Ishikawa (cell line): ENCODE data around the gene PTCD3.

Source experiments
- CEBPB ChIP-seq: IDR thresholded peaks from 2 replicates; pipeline ENCODE4 v1.6.1; 2012
- CREB1 ChIP-seq: IDR thresholded peaks from 2 replicates; pipeline ENCODE4 v1.6.1; 2012; ENCODE audit warnings: low read depth
- EGR1 ChIP-seq: IDR thresholded peaks from 2 replicates; pipeline ENCODE4 v1.6.1; 2012
- EP300 ChIP-seq: IDR thresholded peaks from 2 replicates; pipeline ENCODE4 v1.6.1; 2012; ENCODE audit warnings: borderline replicate concordance
- FOXM1 ChIP-seq: IDR thresholded peaks from 2 replicates; pipeline ENCODE4 v1.6.1; 2012; ENCODE audit warnings: low read depth, borderline replicate concordance
- MAX ChIP-seq: IDR thresholded peaks from 2 replicates; pipeline ENCODE4 v1.6.1; 2012
- NFIC ChIP-seq: IDR thresholded peaks from 2 replicates; pipeline ENCODE4 v1.6.1; 2012
- RAD21 ChIP-seq: IDR thresholded peaks from 2 replicates; pipeline ENCODE4 v1.6.1; 2012; ENCODE audit warnings: low read depth
- REST ChIP-seq: IDR thresholded peaks from 2 replicates; pipeline ENCODE4 v1.6.1; 2012; ENCODE audit warnings: low read depth, mild to moderate bottlenecking
- TAF1 ChIP-seq: IDR thresholded peaks from 2 replicates; pipeline ENCODE4 v1.6.1; 2012; ENCODE audit warnings: low read depth, mild to moderate bottlenecking
- TCF12 ChIP-seq: IDR thresholded peaks from 2 replicates; pipeline ENCODE4 v1.6.1; 2012; ENCODE audit warnings: low read depth
- TEAD4 ChIP-seq: IDR thresholded peaks from 2 replicates; pipeline ENCODE4 v1.6.1; 2012
- USF1 ChIP-seq: IDR thresholded peaks from 2 replicates; pipeline ENCODE4 v1.6.1; 2012
- YY1 ChIP-seq: IDR thresholded peaks from 2 replicates; pipeline ENCODE4 v1.6.1; 2012; ENCODE audit warnings: low read depth
- ZBTB7A ChIP-seq: IDR thresholded peaks from 2 replicates; pipeline ENCODE4 v1.6.1; 2012; ENCODE audit warnings: low read depth

PTCD3 gene

GRCh38 chr2:86157009-86157556 is 51.0 kb downstream of the PTCD3 start:
- no peak for TF ChIP-seq ZBTB7A
- TF ChIP-seq NFIC = no peak
- no peak for TF ChIP-seq REST
- no peak for TF ChIP-seq EGR1
- no peak for TF ChIP-seq MAX
- TF ChIP-seq TCF12 = no peak
- TF ChIP-seq CREB1 = no peak
- TF ChIP-seq FOXM1 = no peak
- TF ChIP-seq USF1 = no peak
- no peak for TF ChIP-seq YY1
- TF ChIP-seq TEAD4 = no peak
- no peak for TF ChIP-seq RAD21
- no peak for TF ChIP-seq TAF1
- TF ChIP-seq CEBPB = no peak
- no peak for TF ChIP-seq EP300

GRCh38 chr2:86158286-86158685 is 52.3 kb downstream of the PTCD3 start:
- TF ChIP-seq CEBPB (no peak), NFIC (no peak), USF1 (no peak), YY1 (no peak), CREB1 (no peak), EP300 (no peak), TAF1 (no peak), ZBTB7A (no peak), RAD21 (no peak), TEAD4 (no peak), MAX (no peak), TCF12 (no peak), REST (no peak), FOXM1 (no peak), EGR1 (no peak)

GRCh38 chr2:86160156-86160952 is 54.3 kb downstream of the PTCD3 start:
- no peak for TF ChIP-seq CREB1
- TF ChIP-seq REST = no peak

GRCh38 chr2:86170449-86170848 is 64.4 kb downstream of the PTCD3 start:
- no peak for TF ChIP-seq EGR1
- no peak for TF ChIP-seq FOXM1
- TF ChIP-seq MAX = no peak
- no peak for TF ChIP-seq TCF12
- TF ChIP-seq CEBPB = no peak
- no peak for TF ChIP-seq RAD21
- no peak for TF ChIP-seq YY1
- no peak for TF ChIP-seq REST
- TF ChIP-seq ZBTB7A = no peak
- TF ChIP-seq EP300 = no peak
- TF ChIP-seq TAF1 = no peak
- no peak for TF ChIP-seq USF1
- TF ChIP-seq TEAD4 = no peak
